ENCODE data around the gene CCDC150. TPM values are rescaled to one million over a fixed set of nuclear protein-coding genes. Genes with fewer than 3 reads are reported as not detected.
"Not testable (repeated sequence)": the region's sequence is repeated elsewhere in the genome, so short reads cannot be mapped to it uniquely, and the experiment has no call there.

The CCDC150 gene
- 1.4 TPM for total RNA-seq

DNA sequence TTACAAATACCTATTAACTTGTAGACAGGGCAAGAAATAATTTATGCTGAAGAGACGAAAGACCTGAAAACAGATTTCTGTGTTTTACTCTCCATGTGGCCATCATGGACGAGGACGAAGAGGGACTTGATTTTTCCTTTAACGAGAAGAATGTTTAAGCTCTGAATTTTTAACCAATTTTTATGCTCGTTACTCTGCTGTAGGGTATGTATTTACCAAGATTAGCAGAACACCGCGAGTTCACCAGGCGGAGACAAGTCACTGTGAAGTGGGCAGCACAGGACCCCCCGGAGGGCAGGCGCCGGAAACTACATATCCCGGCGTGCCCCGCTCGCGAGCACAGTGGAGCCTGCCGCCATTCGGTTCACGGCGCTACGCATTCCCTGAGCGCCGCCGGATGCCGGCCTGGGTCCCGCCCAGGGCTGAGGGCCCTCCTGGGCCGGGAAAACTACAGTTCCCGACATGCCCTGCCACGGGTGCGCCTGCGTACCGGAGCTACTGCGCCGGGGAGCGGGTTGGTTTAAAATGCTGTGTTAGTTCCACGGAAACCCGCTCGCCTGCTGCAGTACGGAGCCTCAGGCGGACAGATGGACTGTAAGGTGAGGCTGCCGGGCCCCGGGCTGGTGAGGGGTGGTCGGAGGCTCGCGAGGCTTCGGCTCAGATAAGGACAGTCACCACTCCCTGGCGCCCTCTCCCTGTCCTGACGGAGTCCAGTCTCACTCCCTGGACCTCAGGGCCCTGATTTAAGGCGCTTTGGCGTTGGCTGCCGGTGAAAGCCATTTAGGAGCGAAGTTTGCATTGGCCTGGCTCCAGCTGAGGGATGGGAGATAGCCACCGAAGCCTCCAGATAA lies at the start of gene CCDC150:
CCDC150 (plus strand) TSS at position 536 of the 851 bp plus-strand sequence; CDS start at position 588, 52 bp downstream.
- DNase-seq (ENCODE audit: low spot score), result peak; percentile 93

DNA sequence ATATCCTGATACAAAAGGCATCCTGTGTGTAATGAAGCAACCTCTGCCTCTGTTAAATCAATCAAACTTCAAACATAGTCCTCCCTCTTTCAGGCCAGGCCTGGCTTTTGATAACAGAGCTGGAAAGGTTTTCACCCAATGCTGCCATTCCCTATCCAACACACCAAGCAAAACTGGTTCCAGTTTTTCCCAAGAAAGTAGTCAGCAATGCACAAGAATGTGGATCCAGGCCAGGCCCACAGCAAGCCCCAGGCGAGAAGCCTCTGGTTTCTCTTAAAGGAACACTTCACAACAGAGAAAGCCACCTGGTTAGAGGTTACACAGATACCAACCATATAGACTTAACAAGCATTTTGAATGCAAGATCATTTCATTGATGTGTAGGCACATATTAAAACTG lies 49.2 kb upstream of the CCDC150 start:
- DNase-seq (ENCODE audit: low spot score), result no peak

DNA sequence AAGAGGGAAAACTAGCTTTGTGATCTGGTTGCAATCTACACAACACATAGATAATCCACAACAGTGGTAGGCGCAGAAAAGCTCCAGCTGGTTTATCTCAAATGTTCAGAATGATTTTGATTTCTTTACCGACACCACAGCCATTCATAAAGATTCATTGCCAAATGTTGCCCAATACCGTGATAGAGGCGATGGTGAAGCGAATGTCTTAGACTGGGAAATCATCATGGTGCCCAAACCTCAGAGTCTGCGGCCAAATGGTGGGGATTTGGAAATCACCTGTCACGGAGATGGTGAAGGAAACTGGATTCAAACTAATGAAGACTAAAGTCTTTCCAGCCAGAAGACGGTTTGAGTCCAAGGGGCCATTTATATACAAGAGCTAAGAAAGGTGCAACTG lies 48.5 kb upstream of the CCDC150 start:
- no peak for DNase-seq (ENCODE audit: low spot score)

DNA sequence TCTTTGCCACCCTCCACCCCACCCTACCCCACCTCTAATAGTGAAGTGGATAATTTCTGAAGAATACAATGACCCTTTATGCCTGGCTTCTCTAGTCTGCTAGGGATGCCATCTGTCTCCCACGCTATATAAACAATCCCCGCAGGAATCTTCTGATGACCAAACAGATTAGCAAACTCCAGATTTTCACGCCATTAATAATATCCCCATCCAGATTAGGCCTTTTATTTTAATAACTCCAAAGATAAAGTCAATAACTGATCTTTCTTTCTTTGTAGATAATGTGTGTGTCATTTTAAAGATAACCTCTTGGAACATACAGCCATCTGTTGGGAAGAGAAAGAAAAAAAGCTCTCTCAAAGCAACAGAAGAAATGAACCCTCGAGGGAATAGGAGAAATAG lies 47.9 kb upstream of the CCDC150 start:
- no peak for DNase-seq (ENCODE audit: low spot score)

DNA sequence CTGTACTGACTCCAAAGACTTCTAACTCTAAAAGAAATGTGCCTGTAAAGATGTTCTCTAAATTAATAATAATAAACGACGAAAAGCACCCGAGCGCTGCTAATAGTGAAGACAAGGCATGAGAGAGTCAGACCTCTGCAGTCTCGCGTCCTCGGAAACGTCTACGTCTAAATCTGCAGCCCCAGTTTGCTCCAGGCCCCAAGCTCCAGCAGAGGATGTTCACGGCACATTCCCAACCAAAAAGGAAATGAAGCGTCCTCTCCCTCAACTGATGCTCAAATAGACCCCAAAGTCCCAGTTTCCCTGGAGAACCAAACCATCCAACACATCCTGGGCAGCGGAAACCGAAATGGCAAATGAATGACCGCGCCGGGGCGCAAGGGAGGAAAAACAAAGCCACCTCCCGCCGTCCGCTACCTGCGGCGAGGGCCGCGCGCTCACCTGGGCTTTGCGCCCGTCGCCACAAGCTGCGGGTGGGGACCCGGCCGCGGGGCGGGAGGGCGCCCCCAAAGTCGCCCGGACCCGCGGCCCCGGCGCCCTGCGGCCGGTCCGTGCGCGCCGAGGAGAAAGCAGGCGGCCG lies 47.1 kb upstream of the CCDC150 start:
- DNase-seq (ENCODE audit: low spot score), result no peak

DNA sequence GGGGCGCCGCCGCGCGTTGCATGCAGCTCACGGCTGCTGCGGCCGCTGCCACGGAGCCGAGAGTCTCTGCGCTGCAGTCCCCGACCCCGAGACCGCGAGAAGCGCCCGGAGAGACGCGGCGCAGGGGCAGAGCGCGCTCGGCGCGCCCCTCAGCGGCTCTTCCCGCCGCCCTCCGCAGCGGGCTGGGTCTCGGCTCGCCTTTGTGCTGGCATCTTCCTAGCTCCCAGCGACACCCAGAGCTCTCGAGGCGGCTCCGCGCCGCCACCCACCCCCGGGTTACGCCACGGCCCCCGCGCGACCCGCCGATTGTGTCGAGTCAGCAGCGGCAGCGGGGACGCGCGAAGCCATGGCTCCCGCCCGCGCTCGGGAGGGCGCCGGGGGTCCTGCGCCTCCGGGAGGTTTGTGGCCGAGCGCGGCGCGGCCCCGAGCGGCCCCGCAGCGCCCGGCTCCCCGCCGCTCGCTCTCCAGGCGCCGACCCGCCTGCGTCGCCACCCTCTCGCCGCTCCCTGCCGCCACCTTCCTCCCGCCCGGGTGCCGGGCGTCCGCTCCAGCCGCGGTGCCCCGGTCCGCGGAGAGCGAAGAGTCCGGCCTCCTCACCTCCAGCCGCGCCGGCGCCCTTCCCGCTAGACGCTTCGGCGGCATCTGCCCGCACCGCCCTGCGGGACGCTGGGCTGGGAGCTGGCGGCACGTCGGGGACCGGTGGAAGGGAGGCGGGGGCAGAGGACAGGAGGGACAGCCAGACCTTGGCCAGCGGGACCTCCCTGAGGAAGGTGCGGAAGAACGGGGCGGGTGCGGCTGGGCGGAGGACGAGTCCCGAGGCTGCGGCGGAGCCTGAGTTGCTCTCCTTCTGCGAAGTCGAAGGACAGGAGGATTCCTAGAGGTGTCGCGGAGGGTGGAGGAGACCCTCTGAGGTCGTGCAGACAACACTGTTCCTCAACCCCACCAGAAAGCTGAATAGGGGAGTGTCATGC lies 46.3 kb upstream of the CCDC150 start, which contains the start of gene HECW2:
HECW2 (minus strand) TSS at position 644 of the 971 bp plus-strand sequence.
- DNase-seq (ENCODE audit: low spot score), result no peak

DNA sequence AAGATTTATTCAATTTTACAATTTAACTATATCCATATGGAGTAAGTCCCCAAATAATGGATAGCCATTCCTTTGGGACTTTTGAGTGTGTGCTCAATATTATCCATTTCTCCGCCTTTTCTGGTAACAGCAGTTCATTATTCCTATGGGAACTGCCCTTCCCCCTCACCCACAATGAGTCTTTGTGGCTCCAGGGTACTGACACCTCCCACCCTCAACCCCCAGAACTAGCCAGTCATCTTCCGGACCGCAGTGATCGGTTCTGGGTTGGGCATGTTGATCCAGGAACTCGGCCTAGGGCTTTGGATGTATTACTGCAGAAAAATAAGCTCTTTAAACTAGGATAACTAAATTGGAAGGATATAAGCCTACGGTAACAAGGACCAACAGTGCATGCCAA lies 45.4 kb upstream of the CCDC150 start:
- DNase-seq (ENCODE audit: low spot score), result no peak

DNA sequence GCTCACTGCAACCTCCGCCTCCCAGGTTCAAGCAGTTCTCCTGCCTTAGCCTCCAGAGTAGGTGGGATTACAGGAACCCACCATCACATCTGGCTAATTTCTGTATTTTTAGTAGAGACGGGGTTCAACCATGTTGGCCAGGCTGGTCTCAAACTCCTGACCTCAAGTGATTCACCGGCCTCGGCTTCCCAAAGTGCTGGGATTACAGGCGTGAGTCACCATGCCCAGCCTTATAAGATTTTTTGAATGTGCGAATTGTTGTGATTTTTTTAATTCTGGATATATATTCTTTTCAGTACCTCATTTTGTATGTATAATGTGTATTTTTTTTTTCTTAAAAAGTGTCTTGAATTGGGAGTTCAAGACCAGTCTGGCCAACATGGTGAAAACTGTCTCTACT lies 42.0 kb upstream of the CCDC150 start:
- no peak for DNase-seq (ENCODE audit: low spot score)

DNA sequence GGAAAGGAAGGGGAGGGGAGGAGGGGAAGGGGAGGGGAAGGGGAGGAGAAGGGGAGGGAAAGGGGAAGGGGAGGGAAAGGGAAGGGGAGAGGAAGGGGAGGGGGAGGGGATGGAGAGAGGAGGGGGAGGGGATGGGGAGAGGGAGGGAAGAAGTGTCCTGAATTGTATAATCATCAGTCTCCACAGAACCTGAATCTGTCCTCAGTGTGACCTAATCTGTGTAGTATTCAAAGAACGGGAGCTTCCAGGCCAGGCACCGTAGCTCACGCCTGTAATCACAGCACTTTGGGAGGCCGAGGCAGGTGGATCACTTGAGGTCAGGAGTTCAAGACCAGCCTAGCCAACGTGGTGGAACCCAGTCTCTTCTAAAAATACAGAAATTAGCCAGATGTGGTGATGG lies 41.1 kb upstream of the CCDC150 start:
- DNase-seq (ENCODE audit: low spot score), result no peak

DNA sequence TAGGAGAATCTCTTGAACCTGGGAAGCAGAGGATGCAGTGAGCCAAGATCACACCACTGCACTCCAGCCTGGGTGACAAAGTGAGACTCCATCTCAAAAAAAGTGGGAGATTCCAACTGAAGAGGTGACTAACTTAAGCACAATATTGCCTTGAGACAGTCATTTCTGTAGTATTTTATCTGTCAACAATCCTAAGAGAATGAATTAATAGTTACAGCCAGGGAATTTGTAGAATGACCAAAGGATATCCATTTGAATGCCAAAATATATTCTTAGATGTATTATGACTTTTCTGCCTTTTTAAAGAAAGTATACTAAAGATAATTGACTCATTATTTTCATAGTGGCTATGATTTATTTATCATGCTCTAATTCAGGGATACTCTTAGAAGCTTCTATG lies 40.7 kb upstream of the CCDC150 start:
- DNase-seq (ENCODE audit: low spot score), result no peak

DNA sequence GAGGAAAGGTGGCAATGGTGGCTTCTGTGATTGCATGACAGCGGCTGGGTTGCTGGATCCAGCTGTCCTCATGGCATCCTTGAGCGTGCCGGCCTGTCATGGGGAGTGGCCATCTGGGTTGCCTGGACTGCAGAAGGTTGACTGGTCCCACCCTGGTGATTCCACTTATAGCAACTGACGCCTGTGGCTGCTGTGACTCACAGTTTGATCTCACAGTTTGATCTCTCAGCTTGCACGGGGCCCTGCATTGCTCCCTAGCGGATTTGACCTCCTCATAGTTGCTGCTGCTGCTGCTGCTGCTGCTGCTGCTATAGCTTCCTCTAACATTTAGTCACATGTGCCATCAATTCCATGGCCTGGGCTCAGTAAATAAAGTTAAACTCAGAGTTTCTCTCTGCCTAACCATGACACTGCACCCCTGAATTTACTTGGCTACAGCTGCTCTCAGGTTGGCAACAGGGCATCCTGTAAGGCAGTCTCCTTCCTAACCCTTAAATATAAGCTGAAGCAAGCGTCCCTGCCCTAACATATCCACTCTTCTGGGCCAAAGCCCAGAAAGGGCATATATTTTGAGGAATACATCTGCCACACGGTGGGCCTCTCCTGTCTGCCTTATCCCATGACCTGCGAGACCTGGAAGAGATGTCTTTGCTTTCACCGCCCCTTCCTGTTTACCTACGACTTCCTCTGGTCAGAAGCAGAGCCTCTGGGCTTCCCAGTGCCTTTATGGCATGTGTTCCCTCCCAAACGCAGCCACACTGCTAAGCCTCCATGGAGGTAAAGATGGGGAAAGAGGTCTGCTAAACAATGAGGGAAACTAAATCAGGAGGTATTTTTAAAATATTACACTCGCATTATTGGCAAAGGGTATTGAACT lies 37.8 kb upstream of the CCDC150 start:
- DNase-seq (ENCODE audit: low spot score), result peak; percentile 45

DNA sequence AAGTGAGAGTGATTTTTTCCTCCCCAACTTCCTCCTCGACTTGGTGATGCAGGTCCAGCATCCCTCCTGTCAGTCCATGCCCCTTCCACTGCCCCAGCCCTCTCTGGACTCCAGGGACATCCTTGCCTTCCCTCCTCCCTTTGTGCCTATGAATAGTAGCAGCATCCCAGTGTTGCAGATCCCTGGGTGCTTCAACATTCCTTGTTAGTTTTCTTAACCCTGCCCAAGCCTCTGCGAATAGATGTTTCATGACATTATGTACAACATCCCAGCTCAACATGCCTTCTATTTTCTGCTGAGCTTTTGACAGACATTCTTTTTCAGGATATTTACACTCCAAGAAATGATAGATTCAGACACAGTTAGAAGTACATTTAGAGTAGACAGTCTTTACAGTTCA lies 35.3 kb upstream of the CCDC150 start:
- no peak for DNase-seq (ENCODE audit: low spot score)

DNA sequence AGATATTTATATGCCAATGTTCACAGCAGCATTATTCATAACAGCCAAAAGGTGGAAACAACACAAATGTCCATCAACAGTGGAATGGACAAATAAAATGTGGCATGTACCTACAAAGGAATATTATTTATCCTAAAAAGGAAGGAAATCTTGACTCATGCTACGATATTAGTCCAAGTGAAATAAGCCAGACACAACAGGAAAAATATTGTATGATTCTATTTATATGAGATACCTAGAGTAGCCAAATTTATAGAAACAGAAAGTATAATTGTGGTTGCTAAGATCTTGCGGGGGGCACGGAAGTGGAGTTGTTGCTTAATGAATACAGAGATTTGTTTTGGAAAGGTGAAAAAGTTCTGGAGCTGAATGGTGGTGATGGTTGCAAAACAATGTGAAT lies 33.0 kb upstream of the CCDC150 start:
- no peak for DNase-seq (ENCODE audit: low spot score)

DNA sequence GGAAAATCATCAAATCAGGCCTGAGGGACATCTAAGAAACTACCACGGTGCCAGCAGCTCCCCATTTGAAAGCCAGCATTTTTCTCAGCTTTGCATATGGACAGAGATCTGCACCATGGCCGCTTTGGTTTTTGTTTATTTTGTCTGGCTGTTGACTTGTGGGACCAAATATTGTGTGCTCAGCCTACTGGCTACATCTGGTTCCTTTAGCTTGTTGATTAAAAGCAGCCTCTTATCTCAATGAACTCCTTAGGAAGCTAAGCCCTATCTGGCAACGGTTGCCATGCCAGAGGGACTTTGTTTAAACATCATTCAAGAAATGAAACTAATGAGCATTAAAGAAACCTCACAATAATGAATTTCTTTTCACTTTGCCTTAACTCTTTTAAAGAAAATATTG lies 32.4 kb upstream of the CCDC150 start:
- DNase-seq (ENCODE audit: low spot score), result no peak

DNA sequence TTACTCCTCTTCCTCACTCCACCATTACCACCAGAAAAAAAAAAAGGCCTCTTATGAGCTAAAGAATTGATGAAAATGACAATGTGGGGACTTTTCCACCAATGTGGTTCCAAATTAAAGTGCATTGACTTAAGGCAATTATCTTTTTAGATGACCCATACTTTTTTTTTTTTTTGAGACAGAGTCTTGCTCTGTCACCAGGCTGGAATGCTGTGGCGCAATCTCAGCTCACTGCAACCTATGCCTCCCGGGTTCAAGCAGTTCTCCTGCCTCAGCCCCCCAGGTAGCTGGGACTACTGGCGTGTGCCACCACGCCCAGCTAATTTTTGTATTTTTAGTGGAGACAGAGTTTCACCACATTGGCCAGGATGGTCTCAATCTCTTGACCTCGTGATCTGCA lies 31.6 kb upstream of the CCDC150 start:
- DNase-seq (ENCODE audit: low spot score), result not testable (repeated sequence)

DNA sequence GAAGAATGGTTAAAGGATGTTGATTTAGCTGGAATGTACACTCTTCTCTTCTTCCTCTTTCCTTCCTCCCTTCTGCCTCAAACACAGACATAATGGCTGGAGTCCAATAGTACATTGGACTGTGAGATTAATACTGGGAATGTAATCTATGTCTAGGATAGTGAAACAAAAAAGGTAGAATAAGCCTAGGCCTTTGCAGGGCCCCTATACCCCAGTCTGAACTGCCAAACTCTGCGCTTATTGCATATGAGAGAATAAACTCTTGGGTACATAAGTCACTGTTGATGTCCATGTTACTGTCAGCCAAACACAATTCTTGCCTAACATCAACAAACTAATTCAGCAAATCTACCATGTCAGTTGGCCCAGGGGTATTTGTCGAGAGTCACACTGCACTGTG lies 29.7 kb upstream of the CCDC150 start:
- no peak for DNase-seq (ENCODE audit: low spot score)

DNA sequence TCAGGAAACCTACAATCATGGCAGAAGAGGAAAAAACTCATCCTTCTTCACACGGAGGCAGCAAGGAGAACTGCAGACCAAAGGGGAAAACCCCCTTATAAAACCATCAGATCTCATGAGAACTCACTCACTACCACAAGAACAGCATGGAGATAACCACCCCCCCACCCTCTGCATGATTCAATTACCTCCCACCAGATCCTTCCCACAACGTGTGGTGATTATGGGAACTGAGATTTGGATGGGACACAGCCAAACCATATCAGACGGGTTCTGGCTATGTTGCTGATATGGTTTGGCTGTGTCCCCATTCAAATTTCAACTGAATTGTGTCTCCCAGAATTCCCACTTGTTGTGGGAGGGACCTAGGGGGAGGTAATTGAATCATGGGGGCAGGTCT lies 28.7 kb upstream of the CCDC150 start:
- no peak for DNase-seq (ENCODE audit: low spot score)

DNA sequence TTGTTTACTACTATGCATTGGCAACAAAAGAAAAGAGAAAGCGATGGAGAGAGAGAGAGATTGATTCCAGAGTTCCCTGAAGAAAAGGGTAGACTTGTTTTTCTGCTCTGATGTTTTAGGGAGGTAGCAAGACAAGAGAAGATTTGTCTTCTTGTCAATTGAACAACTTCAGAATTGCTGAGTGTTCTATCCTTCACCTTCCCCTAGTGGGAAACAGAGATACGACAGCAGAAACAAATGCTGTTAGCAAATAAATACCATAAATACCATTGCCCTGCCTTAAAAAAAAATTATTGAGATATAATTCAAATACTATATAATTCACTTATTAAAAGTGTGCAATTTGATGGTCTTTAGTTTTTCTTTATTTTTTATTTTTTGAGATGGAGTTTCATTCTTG lies 26.2 kb upstream of the CCDC150 start:
- DNase-seq (ENCODE audit: low spot score), result no peak

DNA sequence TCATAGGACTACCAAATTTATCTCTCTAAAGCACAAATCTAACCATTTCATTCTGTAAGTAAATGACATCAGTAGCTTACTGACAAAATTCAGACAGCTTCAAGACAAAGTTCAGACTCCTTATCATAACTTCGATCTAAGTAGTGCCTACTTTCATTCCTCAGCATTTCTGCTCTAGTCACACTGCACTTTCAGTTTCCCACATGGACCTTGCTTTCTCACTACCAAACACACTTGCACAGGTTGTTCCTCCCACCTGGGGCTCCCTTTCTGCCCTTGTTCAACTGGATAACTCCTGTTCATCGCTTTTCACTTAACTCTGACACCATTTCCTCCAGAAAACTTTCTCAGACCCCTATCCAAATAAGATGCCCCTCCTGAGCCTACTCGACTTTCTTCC lies 22.1 kb upstream of the CCDC150 start:
- DNase-seq (ENCODE audit: low spot score), result no peak

DNA sequence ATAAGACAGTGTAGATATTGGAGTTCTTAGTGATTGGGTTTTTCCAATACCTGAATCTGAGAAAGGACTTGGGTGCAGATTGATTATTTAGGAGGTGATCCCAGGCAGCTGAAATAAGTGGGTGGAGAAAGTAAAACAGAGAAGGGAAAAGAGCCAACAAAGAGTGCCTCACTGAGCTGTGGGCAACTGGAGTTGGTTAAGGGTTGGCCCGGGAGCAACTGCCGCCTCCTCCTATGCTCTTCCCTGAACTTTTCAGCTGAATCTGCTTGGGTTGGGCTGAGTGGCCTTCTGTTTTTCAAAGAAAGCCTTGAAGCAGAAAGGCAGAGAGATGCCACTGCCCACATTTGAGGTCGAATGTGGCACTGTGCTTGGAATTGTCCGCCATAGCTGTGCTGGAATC lies 20.9 kb upstream of the CCDC150 start:
- DNase-seq (ENCODE audit: low spot score), result no peak

DNA sequence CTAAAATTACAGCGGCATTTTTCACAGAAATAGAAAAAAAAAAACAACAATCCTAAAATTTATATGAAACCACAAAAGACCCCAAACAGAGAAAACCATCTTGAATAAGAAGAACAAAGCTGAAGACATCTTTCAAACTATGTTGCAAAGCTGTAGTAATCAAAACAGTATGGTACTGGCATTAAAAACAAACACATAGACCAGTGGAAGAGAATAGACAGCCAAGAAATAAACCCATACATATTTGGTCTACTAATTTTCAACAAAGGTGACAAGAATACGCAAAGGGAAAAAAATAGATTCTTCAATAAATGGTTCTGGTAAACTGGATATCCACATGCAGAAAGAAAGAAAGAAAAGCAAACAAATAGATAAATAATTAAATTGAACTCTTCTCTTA lies 9.0 kb upstream of the CCDC150 start:
- DNase-seq (ENCODE audit: low spot score), result no peak

All from ureter (tissue), 1 donor.